DND-41 (cell line): ENCODE results near the gene RAB18.

ENCODE experiments used
- EZH2 ChIP-seq: IDR thresholded peaks from 3 replicates; pipeline ENCODE4 v1.6.1; 2012; ENCODE audit warnings: borderline replicate concordance, low read depth, mild to moderate bottlenecking, moderate library complexity, low read length, inconsistent platforms; ENCODE audit not compliant: severe bottlenecking
- TF ChIP-seq, protein P1 (sequence below): IDR thresholded peaks from 2 replicates; pipeline ENCODE4 v1.5.1; 2012; ENCODE audit warnings: borderline replicate concordance, low read length, moderate library complexity, mild to moderate bottlenecking; ENCODE audit not compliant: poor library complexity, severe bottlenecking; ENCODE audit errors: extremely low read depth

DNA sequence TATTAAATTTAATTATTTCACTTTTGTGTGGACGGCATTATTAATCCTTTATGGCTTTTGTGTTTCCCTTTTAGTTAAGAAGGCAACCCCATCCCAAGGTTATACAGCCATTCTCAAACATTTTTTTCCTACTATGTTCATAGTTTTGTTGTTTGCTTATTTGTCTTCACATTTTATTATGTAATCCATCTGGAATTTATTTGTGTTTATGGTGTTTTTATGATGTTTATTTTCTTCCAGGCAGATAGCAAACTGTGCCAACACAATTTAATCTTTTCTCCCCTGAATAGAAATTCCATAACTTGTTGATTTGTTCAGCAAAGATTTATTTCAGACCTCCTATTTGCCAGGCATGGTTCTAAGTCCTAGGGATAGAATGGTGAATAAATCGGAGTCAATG lies 42.9 kb downstream of the RAB18 start:
- TF ChIP-seq, protein P1, sequence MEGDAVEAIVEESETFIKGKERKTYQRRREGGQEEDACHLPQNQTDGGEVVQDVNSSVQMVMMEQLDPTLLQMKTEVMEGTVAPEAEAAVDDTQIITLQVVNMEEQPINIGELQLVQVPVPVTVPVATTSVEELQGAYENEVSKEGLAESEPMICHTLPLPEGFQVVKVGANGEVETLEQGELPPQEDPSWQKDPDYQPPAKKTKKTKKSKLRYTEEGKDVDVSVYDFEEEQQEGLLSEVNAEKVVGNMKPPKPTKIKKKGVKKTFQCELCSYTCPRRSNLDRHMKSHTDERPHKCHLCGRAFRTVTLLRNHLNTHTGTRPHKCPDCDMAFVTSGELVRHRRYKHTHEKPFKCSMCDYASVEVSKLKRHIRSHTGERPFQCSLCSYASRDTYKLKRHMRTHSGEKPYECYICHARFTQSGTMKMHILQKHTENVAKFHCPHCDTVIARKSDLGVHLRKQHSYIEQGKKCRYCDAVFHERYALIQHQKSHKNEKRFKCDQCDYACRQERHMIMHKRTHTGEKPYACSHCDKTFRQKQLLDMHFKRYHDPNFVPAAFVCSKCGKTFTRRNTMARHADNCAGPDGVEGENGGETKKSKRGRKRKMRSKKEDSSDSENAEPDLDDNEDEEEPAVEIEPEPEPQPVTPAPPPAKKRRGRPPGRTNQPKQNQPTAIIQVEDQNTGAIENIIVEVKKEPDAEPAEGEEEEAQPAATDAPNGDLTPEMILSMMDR = no peak
- TF ChIP-seq EZH2 = no peak
